Sigmoid colon (tissue), 3 donors: Measurements from ENCODE around the gene ZNF621.

Experiments
- POLR2A ChIP-seq, 2 donors: fragments of 450-650 bp; IDR thresholded peaks; one replicate each; pipeline ENCODE4 v1.6.1; 2016; ENCODE audit warnings: antibody characterized with exemption in 2 of 2, mild to moderate bottlenecking in 2 of 2, moderate library complexity in 2 of 2
- TF ChIP-seq, protein P1 (sequence below), 4 experiments: fragments of 450-650 bp in 3 of 4; fragments of 200-600 bp in 1 of 4; IDR thresholded peaks; one replicate each; pipeline ENCODE4 v1.5.1; 2016 to 2019; ENCODE audit warnings: antibody characterized with exemption in 4 of 4, mild to moderate bottlenecking in 3 of 4, moderate library complexity in 2 of 4

DNA sequence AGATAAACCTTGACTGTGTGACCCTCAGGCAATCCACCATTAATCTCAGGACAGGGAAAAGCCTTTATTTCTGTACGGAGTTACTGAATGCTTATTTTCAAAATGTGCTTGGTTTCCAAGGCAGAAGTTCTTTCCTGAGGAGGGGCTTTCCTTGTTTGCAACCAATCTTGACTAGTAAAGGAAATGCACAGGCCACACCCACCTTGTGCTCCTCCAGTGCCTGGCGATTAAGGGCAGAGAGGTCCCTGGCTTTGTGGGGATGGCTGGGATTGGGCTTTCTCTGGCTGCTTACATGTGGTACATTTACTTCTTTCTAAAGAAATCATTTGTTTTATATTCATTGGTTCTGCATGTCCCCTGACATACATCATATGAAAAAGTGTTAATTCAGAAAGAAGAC lies 47.8 kb downstream of the ZNF621 start:
- no peak for TF ChIP-seq POLR2A (IDR thresholded peaks at IDR 0.05)
- TF ChIP-seq, protein P1, sequence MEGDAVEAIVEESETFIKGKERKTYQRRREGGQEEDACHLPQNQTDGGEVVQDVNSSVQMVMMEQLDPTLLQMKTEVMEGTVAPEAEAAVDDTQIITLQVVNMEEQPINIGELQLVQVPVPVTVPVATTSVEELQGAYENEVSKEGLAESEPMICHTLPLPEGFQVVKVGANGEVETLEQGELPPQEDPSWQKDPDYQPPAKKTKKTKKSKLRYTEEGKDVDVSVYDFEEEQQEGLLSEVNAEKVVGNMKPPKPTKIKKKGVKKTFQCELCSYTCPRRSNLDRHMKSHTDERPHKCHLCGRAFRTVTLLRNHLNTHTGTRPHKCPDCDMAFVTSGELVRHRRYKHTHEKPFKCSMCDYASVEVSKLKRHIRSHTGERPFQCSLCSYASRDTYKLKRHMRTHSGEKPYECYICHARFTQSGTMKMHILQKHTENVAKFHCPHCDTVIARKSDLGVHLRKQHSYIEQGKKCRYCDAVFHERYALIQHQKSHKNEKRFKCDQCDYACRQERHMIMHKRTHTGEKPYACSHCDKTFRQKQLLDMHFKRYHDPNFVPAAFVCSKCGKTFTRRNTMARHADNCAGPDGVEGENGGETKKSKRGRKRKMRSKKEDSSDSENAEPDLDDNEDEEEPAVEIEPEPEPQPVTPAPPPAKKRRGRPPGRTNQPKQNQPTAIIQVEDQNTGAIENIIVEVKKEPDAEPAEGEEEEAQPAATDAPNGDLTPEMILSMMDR (IDR thresholded peaks at IDR 0.05): no peak
